Measurements from ENCODE around the gene TOPORS.

The TOPORS gene

DNA sequence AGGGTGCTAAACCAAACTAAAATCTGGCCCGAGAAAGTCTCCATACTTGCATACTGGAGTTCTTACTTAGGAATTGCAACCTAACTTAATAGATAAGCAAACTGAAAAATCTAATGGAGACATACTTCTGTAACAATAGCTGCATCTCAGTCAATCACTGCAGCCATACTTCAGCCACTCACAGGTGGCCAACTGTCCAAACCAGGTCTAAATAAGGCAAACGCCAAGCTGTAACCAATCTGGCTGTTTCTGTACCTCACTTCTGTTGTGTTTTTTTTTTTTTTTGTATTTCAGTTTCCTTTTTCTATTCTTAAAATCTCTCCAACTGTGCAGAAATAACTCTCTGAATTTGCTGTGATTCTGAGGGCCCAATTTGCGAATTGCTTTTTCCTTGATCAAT lies 24.9 kb upstream of the TOPORS start:
- DNase-seq (ENCODE audit: low read depth): no peak
- TF ChIP-seq, protein P1, sequence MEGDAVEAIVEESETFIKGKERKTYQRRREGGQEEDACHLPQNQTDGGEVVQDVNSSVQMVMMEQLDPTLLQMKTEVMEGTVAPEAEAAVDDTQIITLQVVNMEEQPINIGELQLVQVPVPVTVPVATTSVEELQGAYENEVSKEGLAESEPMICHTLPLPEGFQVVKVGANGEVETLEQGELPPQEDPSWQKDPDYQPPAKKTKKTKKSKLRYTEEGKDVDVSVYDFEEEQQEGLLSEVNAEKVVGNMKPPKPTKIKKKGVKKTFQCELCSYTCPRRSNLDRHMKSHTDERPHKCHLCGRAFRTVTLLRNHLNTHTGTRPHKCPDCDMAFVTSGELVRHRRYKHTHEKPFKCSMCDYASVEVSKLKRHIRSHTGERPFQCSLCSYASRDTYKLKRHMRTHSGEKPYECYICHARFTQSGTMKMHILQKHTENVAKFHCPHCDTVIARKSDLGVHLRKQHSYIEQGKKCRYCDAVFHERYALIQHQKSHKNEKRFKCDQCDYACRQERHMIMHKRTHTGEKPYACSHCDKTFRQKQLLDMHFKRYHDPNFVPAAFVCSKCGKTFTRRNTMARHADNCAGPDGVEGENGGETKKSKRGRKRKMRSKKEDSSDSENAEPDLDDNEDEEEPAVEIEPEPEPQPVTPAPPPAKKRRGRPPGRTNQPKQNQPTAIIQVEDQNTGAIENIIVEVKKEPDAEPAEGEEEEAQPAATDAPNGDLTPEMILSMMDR (IDR thresholded peaks at IDR 0.05; ENCODE audit: control insufficient read depth, insufficient read depth, low read depth, low read length, missing control alignments): no peak
- H3K4me3 ChIP-seq (ENCODE audit: control insufficient read depth, low read depth, low read length): no peak overlapping the region

DNA sequence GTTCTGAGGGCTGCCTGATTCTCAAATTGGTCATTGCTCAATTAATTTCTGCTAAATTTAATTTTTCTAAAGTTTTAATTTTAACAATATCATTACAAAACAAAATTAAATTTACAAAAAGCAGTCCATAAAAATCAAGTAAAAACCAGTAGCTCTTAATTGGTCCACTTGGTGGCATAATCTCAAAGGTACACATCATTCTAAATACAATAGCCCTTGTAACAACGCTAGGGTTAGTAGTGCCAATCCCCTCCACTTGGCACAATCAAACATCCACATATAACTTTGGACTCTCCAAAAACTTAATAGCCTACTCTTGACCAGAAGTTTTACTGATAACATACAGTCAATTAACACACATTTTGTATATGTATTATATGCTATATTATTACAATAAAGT lies 22.5 kb upstream of the TOPORS start:
- no peak overlapping the region for H3K4me3 ChIP-seq (ENCODE audit: control insufficient read depth, low read depth, low read length)
- no peak for DNase-seq (ENCODE audit: low read depth)
- TF ChIP-seq, protein P1 (IDR thresholded peaks at IDR 0.05; ENCODE audit: control insufficient read depth, insufficient read depth, low read depth, low read length, missing control alignments): no peak

DNA sequence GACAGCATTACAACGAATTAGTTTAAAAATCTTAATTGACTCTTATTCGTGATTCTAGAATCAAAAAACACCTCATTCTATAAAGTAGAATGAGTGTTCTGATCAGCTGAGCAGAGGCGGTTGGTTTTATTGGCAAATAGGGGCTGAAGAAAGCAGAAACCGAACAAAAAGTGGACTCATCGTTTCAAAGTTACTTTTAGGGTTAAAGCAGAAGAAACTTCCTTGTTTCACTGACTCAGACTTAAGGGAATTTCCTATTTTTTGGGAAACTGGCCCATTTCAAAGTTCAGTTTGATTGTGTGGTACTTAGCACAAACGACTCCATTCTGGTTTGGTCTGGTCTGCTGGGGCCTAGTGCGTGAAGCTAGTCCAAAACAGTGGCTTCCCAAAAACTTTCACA lies 21.4 kb upstream of the TOPORS start:
- no peak overlapping the region for H3K4me3 ChIP-seq (ENCODE audit: control insufficient read depth, low read depth, low read length)
- no peak for DNase-seq (ENCODE audit: low read depth)
- TF ChIP-seq, protein P1 (IDR thresholded peaks at IDR 0.05; ENCODE audit: control insufficient read depth, insufficient read depth, low read depth, low read length, missing control alignments): no peak

DNA sequence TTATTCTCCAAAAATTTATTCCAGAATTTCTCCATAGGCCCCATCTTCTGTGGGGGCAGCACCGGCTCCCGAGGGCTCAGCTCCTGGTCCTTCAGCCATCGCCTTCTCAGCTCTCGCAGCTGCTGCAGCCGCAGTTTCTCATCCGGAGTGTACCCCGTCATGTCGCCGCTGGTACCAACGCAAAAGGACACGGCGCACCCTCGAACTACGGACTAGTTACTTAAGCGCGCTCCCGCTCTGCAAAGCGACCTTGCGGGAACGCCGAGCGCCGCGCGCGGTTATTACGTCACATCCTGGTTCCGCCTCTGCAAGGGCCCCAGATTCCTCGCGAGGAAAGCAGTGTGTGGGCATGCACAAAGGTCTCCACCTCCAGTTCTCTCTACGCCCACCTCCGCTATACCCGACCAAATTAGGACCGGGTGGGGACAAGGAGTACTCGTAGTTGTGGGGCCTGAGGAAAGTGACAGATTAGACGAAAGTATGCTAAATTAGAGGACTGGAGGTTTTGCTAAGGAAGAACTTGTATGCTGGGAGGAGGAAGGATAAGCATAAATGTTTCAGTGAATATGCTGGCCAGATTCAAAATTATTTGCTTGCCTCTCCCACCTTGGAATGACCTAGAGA lies 20.6 kb upstream of the TOPORS start, which contains the start of gene NDUFB6:
Gene NDUFB6 (minus strand): TSS at position 260 of the 624 bp plus-strand sequence. CDS start 99 bp downstream, at position 161.
- H3K4me3 ChIP-seq (ENCODE audit: control insufficient read depth, low read depth, low read length): peak within 1 kb of the TSS; percentile 98
- TF ChIP-seq, protein P1 (IDR thresholded peaks at IDR 0.05; ENCODE audit: control insufficient read depth, insufficient read depth, low read depth, low read length, missing control alignments): no peak
- DNase-seq (ENCODE audit: low read depth): peak; percentile 48

DNA sequence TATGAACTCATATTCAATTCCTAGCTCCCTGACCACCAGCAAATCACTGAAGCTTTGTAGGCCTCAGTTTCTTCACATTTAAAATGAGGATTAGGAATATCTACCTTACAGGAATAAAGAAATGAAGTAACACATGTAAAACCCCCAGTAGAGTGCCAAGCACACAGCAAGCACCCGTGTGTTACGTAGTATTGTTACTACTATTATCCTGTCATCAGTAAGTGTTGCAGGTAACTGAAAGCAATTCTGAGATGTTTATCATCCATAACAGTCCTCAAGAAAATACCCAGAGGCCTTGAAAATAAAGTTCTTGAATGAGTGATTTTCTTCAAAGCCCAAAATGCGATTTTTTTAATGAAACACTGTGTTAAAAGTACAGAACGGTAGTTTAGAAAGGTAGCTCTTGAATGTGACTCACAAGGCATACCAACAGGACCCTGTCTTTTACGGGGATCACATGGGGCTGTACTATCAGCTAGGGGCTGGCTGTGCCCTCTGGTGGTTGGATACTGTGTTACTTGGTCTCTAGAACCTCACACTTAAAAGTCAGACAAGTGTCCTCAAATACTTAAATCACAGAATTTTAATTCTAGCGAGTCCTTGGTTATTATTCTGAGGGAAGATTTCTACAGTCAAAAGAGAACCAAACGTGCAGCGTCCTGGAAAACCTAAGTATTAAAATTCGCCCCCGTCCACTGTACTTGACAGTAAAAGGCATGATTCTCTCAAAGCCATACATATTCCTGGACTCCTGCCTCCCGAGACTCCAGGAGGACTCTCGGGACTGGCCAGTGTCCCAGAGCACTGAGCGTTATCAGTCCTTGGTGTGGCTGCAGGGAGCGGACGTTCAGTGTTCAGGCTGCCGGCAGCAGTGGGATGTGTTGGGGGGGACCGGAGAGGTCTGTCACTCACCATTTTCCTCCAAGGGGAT lies 19.8 kb upstream of the TOPORS start:
- DNase-seq (ENCODE audit: low read depth): no peak
- TF ChIP-seq, protein P1 (IDR thresholded peaks at IDR 0.05; ENCODE audit: control insufficient read depth, insufficient read depth, low read depth, low read length, missing control alignments): peak; percentile 68
- peak overlapping the region; percentile 98 for H3K4me3 ChIP-seq (ENCODE audit: control insufficient read depth, low read depth, low read length)

DNA sequence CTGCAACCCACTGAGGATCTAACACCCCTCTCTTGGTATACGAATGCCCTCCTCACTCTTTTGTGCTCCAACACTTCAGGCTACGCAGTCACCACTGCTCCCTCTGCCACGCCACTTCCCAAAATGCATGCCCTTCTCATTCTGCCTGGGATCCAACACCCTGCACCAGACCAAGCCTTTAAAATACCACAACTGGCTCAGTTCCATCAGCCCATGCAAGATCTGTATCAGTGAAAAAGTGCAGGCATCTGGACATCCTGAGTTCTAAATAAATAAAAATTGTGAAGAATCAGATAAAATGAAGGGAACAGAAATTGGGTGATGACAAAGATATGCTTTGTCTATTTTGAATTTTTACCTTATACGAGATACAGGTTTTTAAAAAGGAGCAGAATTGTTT lies 17.9 kb upstream of the TOPORS start:
- TF ChIP-seq, protein P1 (IDR thresholded peaks at IDR 0.05; ENCODE audit: control insufficient read depth, insufficient read depth, low read depth, low read length, missing control alignments): no peak
- H3K4me3 ChIP-seq (ENCODE audit: control insufficient read depth, low read depth, low read length): no peak overlapping the region
- DNase-seq (ENCODE audit: low read depth): no peak
